ENCODE results near the gene AGTRAP. TPM values are rescaled to one million over a fixed set of nuclear protein-coding genes. Genes with fewer than 3 reads are reported as not detected.

Gene AGTRAP
- total and polyA plus RNA-seq, 2 experiments from 2014 or later: 34.2 to 71.9 TPM

- H3K4me3 ChIP-seq: no peak overlapping the region
- no peak overlapping the region for H2AFZ ChIP-seq
- no peaks in the 10 kb centered on the region for H3K9me3 ChIP-seq (ENCODE audit: low read depth)
- TF ChIP-seq CTCF (IDR thresholded peaks at IDR 0.05; ENCODE audit: poor library complexity) (no peak), EZH2 (IDR thresholded peaks at IDR 0.05; ENCODE audit: borderline replicate concordance) (no peak), EZH2phosphoT487 (IDR thresholded peaks at IDR 0.05; ENCODE audit: low read depth, severe bottlenecking, unreplicated experiment) (no peak)
- no peaks in the 10 kb centered on the region for H4K20me1 ChIP-seq (ENCODE audit: insufficient read depth, poor library complexity, severe bottlenecking)
- no peaks in the 10 kb centered on the region for H3K36me3 ChIP-seq (replicated peaks; ENCODE audit: insufficient read depth, low read depth)
- no peak overlapping the region for H3K4me2 ChIP-seq
- no peak for DNase-seq (ENCODE audit: low spot score)
- peaks cover 3% of the 10 kb centered on the region for H3K79me2 ChIP-seq
- H3K27me3 ChIP-seq: no peaks in the 10 kb centered on the region
- peaks cover 11% of the 10 kb centered on the region for H3K4me1 ChIP-seq (ENCODE audit: insufficient read depth)
- H3K9me2 ChIP-seq (replicated peaks; ENCODE audit: insufficient read depth): no peaks in the 10 kb centered on the region
- 83% methylated on average over 12 of the region's 15 CpGs for WGBS (ENCODE audit: low lambda C conversion rate, missing lambda C conversion rate)
- H3K27ac ChIP-seq: no peak overlapping the region
Observed at GRCh38 chr1:11740258-11741192, 4.6 kb downstream of the AGTRAP start.

GRCh38 chr1:11741482-11741881 lies 5.5 kb downstream of the AGTRAP start:
- Histone ChIP-seq H3K79me2 (peaks cover 3% of the 10 kb centered on the region), H3K9me2 (replicated peaks; ENCODE audit: insufficient read depth) (no peaks in the 10 kb centered on the region), H3K36me3 (replicated peaks; ENCODE audit: insufficient read depth, low read depth) (no peaks in the 10 kb centered on the region), H3K4me3 (no peak overlapping the region), H3K4me1 (ENCODE audit: insufficient read depth) (peaks cover 11% of the 10 kb centered on the region), H3K9me3 (ENCODE audit: low read depth) (no peaks in the 10 kb centered on the region), H3K4me2 (no peak overlapping the region), H2AFZ (no peak overlapping the region), H4K20me1 (ENCODE audit: insufficient read depth, poor library complexity, severe bottlenecking) (no peaks in the 10 kb centered on the region), H3K27ac (no peak overlapping the region), H3K27me3 (no peaks in the 10 kb centered on the region)
- TF ChIP-seq EZH2 (IDR thresholded peaks at IDR 0.05; ENCODE audit: borderline replicate concordance) (no peak), EZH2phosphoT487 (IDR thresholded peaks at IDR 0.05; ENCODE audit: low read depth, severe bottlenecking, unreplicated experiment) (no peak), CTCF (IDR thresholded peaks at IDR 0.05; ENCODE audit: poor library complexity) (no peak)
- DNase-seq (ENCODE audit: low spot score): no peak
- WGBS (ENCODE audit: low lambda C conversion rate, missing lambda C conversion rate): 99% methylated on average over 4 of the region's 4 CpGs

- Histone ChIP-seq H4K20me1 (ENCODE audit: insufficient read depth, poor library complexity, severe bottlenecking) (no peaks in the 10 kb centered on the region), H3K9me2 (replicated peaks; ENCODE audit: insufficient read depth) (no peaks in the 10 kb centered on the region), H3K36me3 (replicated peaks; ENCODE audit: insufficient read depth, low read depth) (no peaks in the 10 kb centered on the region), H2AFZ (no peak overlapping the region), H3K4me1 (ENCODE audit: insufficient read depth) (peaks cover 7% of the 10 kb centered on the region), H3K4me2 (no peak overlapping the region), H3K4me3 (no peak overlapping the region), H3K9me3 (ENCODE audit: low read depth) (no peaks in the 10 kb centered on the region), H3K27me3 (no peaks in the 10 kb centered on the region), H3K27ac (no peak overlapping the region), H3K79me2 (peaks cover 3% of the 10 kb centered on the region)
- TF ChIP-seq EZH2 (IDR thresholded peaks at IDR 0.05; ENCODE audit: borderline replicate concordance): no peak
- DNase-seq (ENCODE audit: low spot score): no peak
- 90% methylated on average over 5 of the region's 5 CpGs for WGBS (ENCODE audit: low lambda C conversion rate, missing lambda C conversion rate)
Observed at GRCh38 chr1:11741919-11742558, 6.1 kb downstream of the AGTRAP start.

- TF ChIP-seq CTCF (IDR thresholded peaks at IDR 0.05; ENCODE audit: poor library complexity) (no peak), EZH2 (IDR thresholded peaks at IDR 0.05; ENCODE audit: borderline replicate concordance) (no peak), EZH2phosphoT487 (IDR thresholded peaks at IDR 0.05; ENCODE audit: low read depth, severe bottlenecking, unreplicated experiment) (no peak)
- Histone ChIP-seq H2AFZ (no peak overlapping the region), H3K4me1 (ENCODE audit: insufficient read depth) (no peaks in the 10 kb centered on the region), H3K27me3 (no peaks in the 10 kb centered on the region), H3K9me3 (ENCODE audit: low read depth) (no peaks in the 10 kb centered on the region), H3K4me2 (no peak overlapping the region), H4K20me1 (ENCODE audit: insufficient read depth, poor library complexity, severe bottlenecking) (no peaks in the 10 kb centered on the region), H3K9me2 (replicated peaks; ENCODE audit: insufficient read depth) (no peaks in the 10 kb centered on the region), H3K79me2 (no peaks in the 10 kb centered on the region), H3K36me3 (replicated peaks; ENCODE audit: insufficient read depth, low read depth) (no peaks in the 10 kb centered on the region), H3K27ac (no peak overlapping the region), H3K4me3 (no peak overlapping the region)
- 90% methylated on average over 9 of the region's 9 CpGs for WGBS (ENCODE audit: low lambda C conversion rate, missing lambda C conversion rate)
- DNase-seq (ENCODE audit: low spot score): no peak
Observed at GRCh38 chr1:11744287-11744686, 8.4 kb downstream of the AGTRAP start.

All from hepatocyte (in vitro differentiated cells).